ENCODE results near the gene COPRS. TPM values are rescaled to one million over a fixed set of nuclear protein-coding genes. Genes with fewer than 3 reads are reported as not detected.
A peak's percentile ranks its signal among the peaks of the same experiment; 100 is the strongest.

COPRS gene
- total RNA-seq, 2 donors from 2014 or later, result 21.8 to 37.6 TPM

DNA sequence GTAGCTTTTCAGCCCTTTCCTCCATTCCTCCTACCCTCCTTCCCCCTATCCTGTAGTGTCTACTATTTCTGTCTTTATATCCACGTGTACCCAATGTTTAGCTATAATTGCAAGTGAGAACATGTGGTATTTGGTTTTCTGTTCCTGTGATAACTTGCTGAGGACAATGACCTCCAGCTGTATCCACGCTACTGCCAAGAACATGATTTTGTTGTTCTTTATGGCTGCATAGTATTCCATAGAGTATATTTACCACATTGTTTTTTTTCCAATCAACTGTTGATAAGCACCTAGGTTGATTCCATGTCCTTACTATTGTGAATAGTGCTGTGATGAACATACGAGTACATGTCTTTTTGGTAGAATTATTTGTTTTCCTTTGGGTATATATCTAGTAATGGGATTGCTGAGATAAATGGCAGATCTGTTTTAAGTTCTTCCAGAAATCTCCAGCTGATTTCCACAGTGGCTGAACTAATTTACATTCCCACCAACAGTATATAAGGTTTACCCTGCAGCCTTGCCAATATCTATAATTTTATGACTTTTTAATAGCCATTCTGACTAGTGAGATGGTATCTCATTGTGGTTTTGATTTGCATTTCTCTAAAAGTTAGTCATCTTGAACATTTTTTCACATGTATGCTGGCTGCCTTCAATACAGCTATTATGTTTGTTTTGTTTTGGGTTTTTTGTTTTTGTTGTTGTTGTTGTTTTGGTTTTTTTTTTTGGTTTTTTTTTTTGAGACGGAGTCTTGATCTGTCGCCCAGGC, 10.9 kb upstream of the COPRS start:
- Mint-ChIP-seq H3K4me1 (ENCODE audit: low read depth in 2 of 2) (no peaks in the 10 kb centered on the region), H3K9me3 (no peaks in the 10 kb centered on the region), H3K27ac (no peak overlapping the region), H3K27me3 (no peaks in the 10 kb centered on the region), H3K36me3 (peaks cover 16% of the 10 kb centered on the region), H3K4me3 (no peak overlapping the region)
- ATAC-seq (no peak), DNase-seq (ENCODE audit: low spot score) (no peak)

GRCh38 chr17:31869031-31869430, 10.0 kb upstream of the COPRS start:
- H3K36me3 Mint-ChIP-seq, result peaks cover 16% of the 10 kb centered on the region
- no peaks in the 10 kb centered on the region for H3K27me3 Mint-ChIP-seq
- H3K4me3 Mint-ChIP-seq, result no peak overlapping the region
- no peak overlapping the region for H3K27ac Mint-ChIP-seq
- ATAC-seq (no peak), DNase-seq (ENCODE audit: low spot score) (no peak)
- H3K9me3 Mint-ChIP-seq, result no peaks in the 10 kb centered on the region
- H3K4me1 Mint-ChIP-seq (ENCODE audit: low read depth in 2 of 2), result no peaks in the 10 kb centered on the region

DNA sequence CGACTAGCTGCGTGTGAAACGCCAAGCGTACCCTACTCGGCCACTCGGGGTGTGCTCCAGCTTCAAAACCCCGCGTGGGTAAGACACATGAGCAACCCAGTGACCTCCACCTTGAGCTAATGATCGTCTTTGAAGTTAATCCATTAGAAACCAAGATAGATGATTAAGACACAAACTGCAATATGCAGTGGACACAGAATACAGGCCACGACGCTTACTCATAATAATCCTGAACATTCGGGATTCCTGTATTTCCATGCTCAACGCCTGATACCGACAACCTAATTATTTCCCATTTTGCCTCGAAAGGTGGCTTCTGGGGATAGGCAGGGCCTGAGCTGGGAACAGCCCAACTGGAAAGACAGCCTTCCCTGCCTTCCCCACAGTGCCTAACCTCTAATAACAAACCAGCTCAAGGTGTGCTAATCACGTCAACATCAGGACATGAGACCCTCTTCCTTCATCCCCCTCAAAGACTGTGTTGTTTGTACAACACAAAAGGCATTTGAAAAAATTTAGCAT, 504 bp upstream of the COPRS start:
- Mint-ChIP-seq H3K27ac (peak overlapping the region in 1 of 2 donors; percentile 49), H3K9me3 (no peaks in the 10 kb centered on the region), H3K27me3 (no peaks in the 10 kb centered on the region), H3K4me3 (peak overlapping the region; percentile 80), H3K4me1 (ENCODE audit: low read depth in 2 of 2) (peaks cover 18 to 23% of the 10 kb centered on the region in 2 donors), H3K36me3 (peaks cover 6% of the 10 kb centered on the region)
- ATAC-seq (no peak), DNase-seq (ENCODE audit: low spot score) (no peak)

DNA sequence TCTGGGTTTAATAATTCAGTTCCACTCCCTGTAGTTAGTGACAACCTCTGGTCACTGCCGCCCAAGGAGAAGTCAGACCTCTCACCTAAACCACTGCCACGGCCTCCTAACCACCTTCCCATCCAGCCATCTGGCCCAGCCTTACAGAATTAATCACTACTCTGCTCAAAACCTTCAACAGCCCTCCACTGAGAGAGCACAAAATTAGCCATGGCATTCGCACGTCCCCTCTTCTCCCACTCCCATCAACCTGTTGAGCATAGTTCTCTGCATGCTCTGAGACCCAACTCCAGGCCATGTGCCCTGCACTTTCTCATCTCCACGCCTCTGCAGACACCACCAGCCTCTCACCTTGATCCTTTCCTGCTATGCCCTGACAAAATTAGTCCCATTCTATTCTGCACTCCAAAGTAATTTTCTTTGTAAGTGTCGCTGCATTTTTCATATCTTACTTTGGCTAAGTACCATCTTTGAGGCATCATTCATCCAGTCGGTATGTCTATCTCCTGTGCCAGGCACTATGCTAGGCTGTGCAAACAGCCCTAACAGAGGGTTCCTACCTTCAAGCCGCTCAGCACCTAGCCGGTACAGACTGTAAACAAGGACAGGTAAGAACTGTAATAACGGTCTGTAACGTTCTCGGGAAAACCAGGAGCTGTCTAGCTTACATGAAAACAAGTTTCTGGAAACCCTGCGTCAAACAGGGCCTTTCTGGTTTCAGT, 963 bp downstream of the COPRS start:
- no peak overlapping the region for H3K27ac Mint-ChIP-seq
- H3K27me3 Mint-ChIP-seq, result no peaks in the 10 kb centered on the region
- ATAC-seq (no peak), DNase-seq (ENCODE audit: low spot score) (no peak)
- H3K36me3 Mint-ChIP-seq, result peaks cover 1% of the 10 kb centered on the region
- peak overlapping the region; percentile 73 for H3K4me3 Mint-ChIP-seq
- H3K4me1 Mint-ChIP-seq (ENCODE audit: low read depth in 2 of 2), result peaks cover 20 to 23% of the 10 kb centered on the region in 2 donors
- no peaks in the 10 kb centered on the region for H3K9me3 Mint-ChIP-seq

- Mint-ChIP-seq H3K9me3 (no peaks in the 10 kb centered on the region), H3K4me1 (ENCODE audit: low read depth in 2 of 2) (peaks cover 20 to 23% of the 10 kb centered on the region in 2 donors), H3K27me3 (no peaks in the 10 kb centered on the region), H3K27ac (no peak overlapping the region), H3K36me3 (peaks cover 6% of the 10 kb centered on the region), H3K4me3 (no peak overlapping the region)
- ATAC-seq (no peak), DNase-seq (ENCODE audit: low spot score) (no peak)
Measured at GRCh38 chr17:31856750-31857149, 2.3 kb downstream of the COPRS start.

- Mint-ChIP-seq H3K27ac (no peak overlapping the region), H3K27me3 (no peaks in the 10 kb centered on the region), H3K36me3 (peaks cover 6% of the 10 kb centered on the region), H3K4me3 (no peak overlapping the region), H3K4me1 (ENCODE audit: low read depth in 2 of 2) (peaks cover 17 to 19% of the 10 kb centered on the region in 2 donors), H3K9me3 (no peaks in the 10 kb centered on the region)
- ATAC-seq, result no peak
- DNase-seq (ENCODE audit: low spot score), result no peak
Measured at GRCh38 chr17:31854672-31855071, 4.4 kb downstream of the COPRS start.

GRCh38 chr17:31853911-31854470, 5.1 kb downstream of the COPRS start:
- DNase-seq (ENCODE audit: low spot score) (no peak), ATAC-seq (no peak)
- Mint-ChIP-seq H3K4me3 (no peak overlapping the region), H3K36me3 (peaks cover 6% of the 10 kb centered on the region), H3K9me3 (no peaks in the 10 kb centered on the region), H3K27me3 (no peaks in the 10 kb centered on the region), H3K27ac (no peak overlapping the region), H3K4me1 (ENCODE audit: low read depth in 2 of 2) (peaks cover 13 to 14% of the 10 kb centered on the region in 2 donors)

DNA sequence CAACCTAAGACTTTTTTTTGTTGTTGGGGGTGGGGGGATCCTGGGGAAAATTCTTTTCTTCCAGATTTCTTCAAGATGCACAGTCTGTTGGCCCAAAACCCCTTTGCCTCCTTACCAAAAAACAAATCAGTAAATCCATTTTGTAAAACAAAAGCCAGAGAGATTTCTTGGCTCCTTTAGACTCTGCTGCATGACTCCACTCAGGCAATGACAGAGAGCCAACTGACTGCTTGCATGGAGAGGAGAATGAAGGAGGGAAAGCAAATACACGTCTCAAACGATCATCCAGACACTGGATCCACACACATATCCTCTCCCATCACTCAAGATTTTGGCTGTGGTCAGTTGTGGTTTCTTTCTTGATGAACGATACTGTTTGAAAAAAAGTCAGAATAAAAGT, 13.8 kb downstream of the COPRS start:
- H3K4me1 Mint-ChIP-seq (ENCODE audit: low read depth in 2 of 2), result no peaks in the 10 kb centered on the region
- no peaks in the 10 kb centered on the region for H3K9me3 Mint-ChIP-seq
- ATAC-seq (no peak), DNase-seq (ENCODE audit: low spot score) (no peak)
- H3K36me3 Mint-ChIP-seq, result no peaks in the 10 kb centered on the region
- no peak overlapping the region for H3K27ac Mint-ChIP-seq
- peaks cover 0 to 3% of the 10 kb centered on the region in 2 donors for H3K27me3 Mint-ChIP-seq
- H3K4me3 Mint-ChIP-seq, result no peak overlapping the region

DNA sequence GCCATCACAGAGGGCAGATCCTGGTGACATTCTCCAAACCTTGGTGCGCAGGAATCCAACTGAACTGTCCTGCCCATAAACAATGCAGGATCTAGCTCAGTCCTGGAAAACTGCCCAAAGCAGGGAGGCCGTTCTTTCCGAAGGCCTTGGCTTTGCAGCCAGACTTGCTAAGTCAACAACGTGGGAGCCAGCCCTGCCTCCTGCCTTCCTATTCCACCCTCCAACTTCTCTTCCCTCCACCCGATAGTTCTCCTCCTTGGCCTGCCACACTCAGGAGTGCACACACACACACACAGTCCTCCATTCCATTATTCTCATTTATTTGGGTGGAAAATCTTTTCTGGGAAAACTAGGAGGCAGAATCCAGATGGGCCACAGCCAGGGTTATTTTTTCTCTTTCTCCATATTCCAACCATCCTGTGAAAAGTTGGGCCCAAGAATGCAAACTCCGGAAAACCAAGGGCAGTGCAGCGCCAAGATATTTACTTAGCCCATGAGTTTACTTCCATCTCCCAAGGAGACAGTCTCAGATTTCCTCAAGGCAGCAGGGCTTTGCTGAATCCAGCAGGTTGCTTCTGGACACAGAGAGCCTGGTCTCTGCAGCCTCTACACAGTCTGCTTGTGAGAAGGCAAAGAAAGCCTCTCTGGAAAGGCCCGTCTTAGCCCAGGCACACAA, 15.8 kb downstream of the COPRS start:
- Mint-ChIP-seq H3K4me1 (ENCODE audit: low read depth in 2 of 2) (no peaks in the 10 kb centered on the region), H3K4me3 (no peak overlapping the region), H3K9me3 (no peaks in the 10 kb centered on the region), H3K27me3 (peaks cover 0 to 3% of the 10 kb centered on the region in 2 donors), H3K36me3 (no peaks in the 10 kb centered on the region), H3K27ac (no peak overlapping the region)
- DNase-seq (ENCODE audit: low spot score) (no peak), ATAC-seq (no peak)

DNA sequence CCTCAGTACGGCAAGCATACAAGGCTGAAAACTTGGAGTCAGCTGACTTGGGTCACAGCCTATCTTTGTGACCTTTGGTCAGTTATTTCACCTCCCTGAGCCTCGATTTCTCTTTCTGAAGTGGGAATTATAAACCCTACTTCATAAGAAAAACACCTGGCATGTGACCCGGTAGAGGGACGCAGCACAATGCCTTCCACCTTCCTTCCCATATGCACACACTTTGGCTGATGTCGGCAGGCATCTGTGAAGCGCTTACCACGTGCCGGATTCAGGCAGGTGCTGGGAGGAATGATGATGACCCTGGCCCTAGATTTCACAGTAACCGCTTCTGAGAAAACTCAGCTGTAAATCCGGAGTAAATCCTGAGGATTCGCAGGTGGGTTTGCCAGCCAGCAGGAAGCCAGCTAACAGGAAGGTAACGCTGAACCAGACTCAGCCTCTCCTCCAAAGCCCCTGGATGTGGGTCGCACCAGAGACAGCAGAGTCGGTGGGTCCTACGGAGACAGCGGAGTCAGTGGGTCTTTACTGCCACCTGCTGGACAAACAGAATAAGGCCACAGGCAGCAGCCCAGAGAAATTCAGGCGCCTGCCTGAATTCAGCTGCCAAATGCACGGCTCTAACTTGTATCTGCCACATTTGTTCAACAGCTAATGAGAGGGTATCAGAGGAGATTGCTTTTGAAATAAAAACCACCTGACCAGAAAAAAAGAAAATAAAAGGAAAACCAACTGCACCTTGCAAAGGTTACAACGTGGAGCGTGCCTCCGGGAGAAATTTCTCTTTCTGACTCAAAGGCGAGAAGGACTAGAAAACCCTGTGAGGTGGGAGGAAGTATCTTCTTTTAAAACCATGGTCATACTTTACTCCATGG, 16.6 kb downstream of the COPRS start:
- DNase-seq (ENCODE audit: low spot score) (no peak), ATAC-seq (peak; percentile 76 to 85)
- Mint-ChIP-seq H3K27ac (no peak overlapping the region), H3K9me3 (no peaks in the 10 kb centered on the region), H3K4me1 (ENCODE audit: low read depth in 2 of 2) (no peaks in the 10 kb centered on the region), H3K27me3 (peaks cover 0 to 5% of the 10 kb centered on the region in 2 donors), H3K36me3 (no peaks in the 10 kb centered on the region), H3K4me3 (no peak overlapping the region)

GRCh38 chr17:31841850-31842194, 17.2 kb downstream of the COPRS start:
- H3K9me3 Mint-ChIP-seq, result no peaks in the 10 kb centered on the region
- no peak overlapping the region for H3K27ac Mint-ChIP-seq
- no peaks in the 10 kb centered on the region for H3K36me3 Mint-ChIP-seq
- DNase-seq (ENCODE audit: low spot score) (no peak), ATAC-seq (no peak)
- no peaks in the 10 kb centered on the region for H3K4me1 Mint-ChIP-seq (ENCODE audit: low read depth in 2 of 2)
- H3K4me3 Mint-ChIP-seq, result no peak overlapping the region
- H3K27me3 Mint-ChIP-seq, result peaks cover 0 to 5% of the 10 kb centered on the region in 2 donors

- no peaks in the 10 kb centered on the region for H3K9me3 Mint-ChIP-seq
- DNase-seq (ENCODE audit: low spot score) (no peak), ATAC-seq (no peak)
- H3K36me3 Mint-ChIP-seq, result no peaks in the 10 kb centered on the region
- H3K4me1 Mint-ChIP-seq (ENCODE audit: low read depth in 2 of 2), result peaks cover 4 to 7% of the 10 kb centered on the region in 2 donors
- no peak overlapping the region for H3K27ac Mint-ChIP-seq
- H3K4me3 Mint-ChIP-seq, result no peak overlapping the region
- H3K27me3 Mint-ChIP-seq, result peaks cover 0 to 2% of the 10 kb centered on the region in 2 donors
Measured at GRCh38 chr17:31838636-31839225, 20.3 kb downstream of the COPRS start.

DNA sequence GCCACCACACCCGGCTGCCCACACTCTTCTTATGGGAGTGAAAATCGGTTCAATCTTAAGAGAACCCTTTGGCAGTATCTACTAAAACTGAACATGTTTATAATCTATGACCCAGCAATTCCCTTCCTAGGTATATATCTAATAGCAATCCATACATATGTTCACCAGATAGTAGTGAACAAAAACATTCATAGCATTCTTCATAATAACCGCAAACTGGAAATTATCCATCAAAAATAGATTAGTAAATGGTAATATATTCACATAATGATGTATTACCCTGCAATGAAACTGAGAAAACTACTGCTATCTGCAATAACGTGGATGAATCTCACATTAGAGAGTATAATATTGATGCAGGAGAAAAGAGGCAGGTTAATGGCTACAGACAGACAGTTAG, 23.1 kb downstream of the COPRS start:
- H3K27me3 Mint-ChIP-seq, result peaks cover 0 to 2% of the 10 kb centered on the region in 2 donors
- H3K36me3 Mint-ChIP-seq, result no peaks in the 10 kb centered on the region
- no peaks in the 10 kb centered on the region for H3K9me3 Mint-ChIP-seq
- H3K4me1 Mint-ChIP-seq (ENCODE audit: low read depth in 2 of 2), result peaks cover 4 to 7% of the 10 kb centered on the region in 2 donors
- no peak overlapping the region for H3K27ac Mint-ChIP-seq
- DNase-seq (ENCODE audit: low spot score) (no peak), ATAC-seq (no peak)
- no peak overlapping the region for H3K4me3 Mint-ChIP-seq
